Forelimb muscle (tissue), 1 donor: Measurements from ENCODE around the gene PI16. TPM values are rescaled to one million over a fixed set of nuclear protein-coding genes. Genes with fewer than 3 reads are reported as not detected.

ENCODE experiments used
- DNase-seq: peaks from one replicate; pipeline ENCODE4 v3.0.0-alpha.2; 2013; ENCODE audit warnings: low read depth
- polyA plus RNA-seq: library from polyadenylated mRNA; unstranded; fragments of 120-200 nt; gene quantifications from one replicate; pipeline ENCODE4 v1.2.1, GENCODE V29; 2013; ENCODE audit not compliant: insufficient read length

PI16 gene
- polyA plus RNA-seq, 1 donor = 13.6 TPM

GRCh38 chr6:36999751-37000125 is 45.2 kb downstream of the PI16 start:
- DNase-seq = no peak

GRCh38 chr6:37004044-37004980 is 49.8 kb downstream of the PI16 start:
- DNase-seq = no peak

- DNase-seq = no peak
These were observed 50.7 kb downstream of the PI16 start, which contains the start of gene FGD2 for GRCh38 chr6:37005061-37005810. Gene FGD2, plus strand, starts transcription at chr6:37005655. Its CDS starts 163 bp downstream, at chr6:37005818.

- no peak for DNase-seq
These were observed 51.5 kb downstream of the PI16 start for GRCh38 chr6:37005827-37006567.

- DNase-seq = no peak
These were observed 52.3 kb downstream of the PI16 start for GRCh38 chr6:37006793-37007339.

- no peak for DNase-seq
These were observed 53.0 kb downstream of the PI16 start for GRCh38 chr6:37007340-37008043.

- DNase-seq = no peak
These were observed 54.2 kb downstream of the PI16 start for GRCh38 chr6:37008484-37009465.

GRCh38 chr6:37010402-37010892 is 55.9 kb downstream of the PI16 start:
- no peak for DNase-seq

GRCh38 chr6:37011656-37012378 is 57.3 kb downstream of the PI16 start:
- DNase-seq = no peak

GRCh38 chr6:37013516-37014491 is 59.3 kb downstream of the PI16 start:
- DNase-seq = no peak

Other genes starting within 250 kb of the PI16 start
- gene CPNE5, start 115.3 kb upstream of the PI16 start, polyA plus RNA-seq = 17.6 TPM
- gene PPIL1, start 79.9 kb upstream of the PI16 start, polyA plus RNA-seq = 35.0 TPM
- gene C6orf89, start 68.8 kb upstream of the PI16 start, polyA plus RNA-seq = 30.6 TPM
- 101 TPM for gene MTCH1, start 31.5 kb downstream of the PI16 start, polyA plus RNA-seq
- 3.8 TPM for gene FGD2, start 50.9 kb downstream of the PI16 start, polyA plus RNA-seq
- 35.8 TPM for gene PIM1, start 215.4 kb downstream of the PI16 start, polyA plus RNA-seq